Mucosa of descending colon (tissue), 3 donors: Measurements from ENCODE around the gene SPATA3. TPM values are rescaled to one million over a fixed set of nuclear protein-coding genes. Genes with fewer than 3 reads are reported as not detected.

Experiments used
- ATAC-seq: fragments of 200-7000 bp; cut with Tn5 transposase; one replicate; pipeline ENCODE4 v1.9.1; 2020; ENCODE audit warnings: mild to moderate bottlenecking, moderate library complexity
- DNase-seq, 3 donors: peaks; one replicate each; pipeline ENCODE4 v3.0.0-alpha.2; 2020
- H3K36me3 ChIP-seq: fragments of 200-600 bp; one replicate; pipeline ENCODE4 v1.8.0; 2021; ENCODE audit warnings: low read depth, mild to moderate bottlenecking
- H3K4me1 ChIP-seq: fragments of 200-600 bp; one replicate; pipeline ENCODE4 v1.8.0; 2021; ENCODE audit warnings: low read depth, mild to moderate bottlenecking
- H3K4me3 ChIP-seq: fragments of 200-600 bp; one replicate; pipeline ENCODE4 v1.8.0; 2021; ENCODE audit warnings: mild to moderate bottlenecking
- H3K9me3 ChIP-seq: fragments of 200-600 bp; one replicate; pipeline ENCODE4 v1.8.0; 2021; ENCODE audit warnings: mild to moderate bottlenecking
- CTCF ChIP-seq: fragments of 200-600 bp; IDR thresholded peaks from one replicate; pipeline ENCODE4 v1.8.0; 2022; ENCODE audit warnings: antibody characterized with exemption, mild to moderate bottlenecking
- intact Hi-C, 2 donors: fragments of 100-400 bp; cut with DNase I in 1 of 2; cut with micrococcal nuclease in 1 of 2; formaldehyde crosslinking; loops; one replicate each; pipeline versions ENCODE4 v1.11.0 to v1.11.1; 2022; cut with DNase I, micrococcal nuclease
- total RNA-seq, 3 donors: library from RNA; stranded (reverse); fragmentation: NEBNext Ultra II Directional in 2 of 3; extraction: Animal tissue kit (Norgen Biotek cat#: 25700) in 2 of 3; gene quantifications; one replicate each; pipeline versions ENCODE4 v1.2.1 to v1.2.4, GENCODE V29; 2021 to 2023
- donor health status: DM: no; HTN: no; CAD: no; lungs with moderate emphysema.
- donor health status: DM: no; HTN: no; CAD: no.
- donor health status: DM: no; HTN: yes; CAD: no.

The SPATA3 gene
- total RNA-seq, 3 donors from 2014 or later: not detected

DNA sequence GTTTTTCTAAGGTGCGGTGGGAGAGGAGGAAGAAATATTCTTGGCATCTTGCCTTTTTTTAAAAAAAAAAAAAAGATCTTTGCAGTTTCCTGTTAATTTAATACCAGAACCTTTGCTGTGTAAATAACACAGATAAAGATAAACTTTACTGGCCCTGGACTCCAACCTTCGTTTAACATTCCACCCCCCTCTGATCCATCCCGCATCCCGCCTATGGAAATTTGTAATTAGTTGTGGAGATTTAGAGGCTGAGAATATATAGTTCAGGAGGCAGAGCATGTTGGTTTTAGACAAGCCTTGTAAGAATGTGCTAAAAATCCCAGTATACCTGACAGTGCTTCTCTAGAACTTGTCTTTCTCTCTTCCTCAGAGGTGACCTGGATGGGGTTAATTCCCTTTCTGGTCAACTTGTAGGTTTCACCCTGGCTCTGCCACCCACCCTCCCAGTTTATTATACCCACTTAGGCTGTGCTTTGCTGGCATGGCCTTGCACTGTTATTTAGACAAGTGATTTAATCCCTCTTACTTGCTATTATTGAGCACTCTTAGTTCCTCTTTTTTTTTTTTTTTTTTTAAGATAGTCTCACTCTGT, 38.5 kb downstream of the SPATA3 start:
- DNase-seq (peak in 1 of 3 donors; percentile 56), ATAC-seq (peak; percentile 73)
- intact Hi-C loops: no loop called here

GRCh38 chr2:231036131-231036530, 40.2 kb downstream of the SPATA3 start:
- Histone ChIP-seq H3K4me1 (peaks cover 22% of the 10 kb centered on the region), H3K9me3 (no peaks in the 10 kb centered on the region), H3K36me3 (no peaks in the 10 kb centered on the region), H3K4me3 (no peak overlapping the region)
- no peak for TF ChIP-seq CTCF
- ATAC-seq (no peak), DNase-seq (no peak)
- intact Hi-C loops: no loop called here

More for the DNA sequence above, 38.5 kb downstream of the SPATA3 start:
- H3K4me1 ChIP-seq: peaks cover 25% of the 10 kb centered on the region
- H3K9me3 ChIP-seq: no peaks in the 10 kb centered on the region
- H3K36me3 ChIP-seq: no peaks in the 10 kb centered on the region
- no peak for TF ChIP-seq CTCF
- H3K4me3 ChIP-seq: no peak overlapping the region

GRCh38 chr2:231036578-231037106, 40.7 kb downstream of the SPATA3 start:
- intact Hi-C loops: no loop called here
- H3K4me1 ChIP-seq: peaks cover 22% of the 10 kb centered on the region
- H3K4me3 ChIP-seq: no peak overlapping the region
- no peaks in the 10 kb centered on the region for H3K9me3 ChIP-seq
- H3K36me3 ChIP-seq: no peaks in the 10 kb centered on the region
- DNase-seq (no peak), ATAC-seq (no peak)
- TF ChIP-seq CTCF: no peak

GRCh38 chr2:231037202-231037730, 41.3 kb downstream of the SPATA3 start, which contains the start of gene C2orf72:
Gene C2orf72 (plus strand): TSS chr2:231037523. CDS start chr2:231037566, 43 bp downstream.
- TF ChIP-seq CTCF: no peak
- H3K4me3 ChIP-seq: peak within 1 kb of the TSS; percentile 26
- peak; percentile 65 for ATAC-seq
- H3K4me1 ChIP-seq: peaks cover 22% of the 10 kb centered on the region
- intact Hi-C loops: no loop called here
- H3K36me3 ChIP-seq: no peaks in the 10 kb centered on the region
- H3K9me3 ChIP-seq: no peaks in the 10 kb centered on the region
- peak in 2 of 3 donors; percentile 29 to 63 for DNase-seq

GRCh38 chr2:231037731-231038482, 42.0 kb downstream of the SPATA3 start:
- Histone ChIP-seq H3K9me3 (no peaks in the 10 kb centered on the region), H3K4me1 (peaks cover 22% of the 10 kb centered on the region), H3K36me3 (no peaks in the 10 kb centered on the region), H3K4me3 (peak overlapping the region; percentile 26)
- intact Hi-C loops: no loop called here
- no peak for TF ChIP-seq CTCF
- peak; percentile 66 for ATAC-seq
- DNase-seq: peak in 2 of 3 donors; percentile 45 to 74
